HG02623 (cell line): ENCODE measurements around the gene COL8A1.
"Not testable (repeated sequence)": the region's sequence is repeated elsewhere in the genome, so short reads cannot be mapped to it uniquely, and the experiment has no call there.

Experiments used
- ATAC-seq: cut with Tn5 transposase; IDR thresholded peaks from one replicate; pipeline ENCODE4 v1.9.1; 2021; ENCODE audit warnings: moderate library complexity; ENCODE audit not compliant: unreplicated experiment

Gene COL8A1

GRCh38 chr3:99638167-99638948, at the start of gene COL8A1:
COL8A1 (plus strand) TSS chr3:99638594; CDS start chr3:99790683, 152,089 bp downstream.
- no peak for ATAC-seq

DNA sequence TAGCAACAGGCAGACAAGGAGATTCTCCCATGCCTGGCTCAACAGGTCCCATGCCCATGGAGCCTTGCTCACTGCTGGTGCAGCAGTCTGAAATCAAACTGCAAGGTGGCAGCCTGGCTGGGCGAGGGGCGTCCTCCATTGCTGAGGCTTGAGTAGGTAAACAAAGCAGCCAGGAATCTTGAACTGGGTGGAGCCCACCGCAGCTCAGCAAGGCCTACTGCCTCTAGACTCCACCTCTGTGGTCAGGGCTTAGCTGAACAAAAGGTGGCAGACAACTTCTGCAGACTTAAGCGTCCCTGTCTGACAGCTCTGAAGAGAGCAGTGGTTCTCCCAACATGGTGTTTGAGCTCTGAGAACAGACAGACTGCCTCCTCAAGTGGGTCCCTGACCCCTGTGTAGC, 49.2 kb upstream of the COL8A1 start:
- ATAC-seq, result not testable (repeated sequence)

DNA sequence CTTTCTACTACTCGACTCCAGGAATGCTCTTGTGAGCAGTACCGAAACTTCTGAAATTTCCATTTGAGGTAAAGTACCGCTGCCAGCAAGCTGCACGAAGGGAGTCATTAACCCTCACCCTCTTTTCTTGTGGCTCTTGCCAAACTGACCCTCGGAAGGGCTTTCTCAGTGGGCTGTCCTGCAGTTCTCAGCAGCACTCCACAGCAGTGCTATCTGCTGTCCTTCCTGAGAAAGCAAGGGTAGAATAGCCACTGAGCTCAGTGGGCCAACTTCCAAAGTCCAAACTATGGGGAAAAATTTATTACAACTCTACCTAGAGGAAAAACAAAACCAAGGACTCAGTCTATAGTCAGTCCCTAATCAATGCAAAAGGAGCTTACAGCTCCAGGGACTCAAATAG, 38.5 kb upstream of the COL8A1 start:
- ATAC-seq, result no peak

GRCh38 chr3:99601515-99601914, 36.9 kb upstream of the COL8A1 start:
- ATAC-seq, result no peak

DNA sequence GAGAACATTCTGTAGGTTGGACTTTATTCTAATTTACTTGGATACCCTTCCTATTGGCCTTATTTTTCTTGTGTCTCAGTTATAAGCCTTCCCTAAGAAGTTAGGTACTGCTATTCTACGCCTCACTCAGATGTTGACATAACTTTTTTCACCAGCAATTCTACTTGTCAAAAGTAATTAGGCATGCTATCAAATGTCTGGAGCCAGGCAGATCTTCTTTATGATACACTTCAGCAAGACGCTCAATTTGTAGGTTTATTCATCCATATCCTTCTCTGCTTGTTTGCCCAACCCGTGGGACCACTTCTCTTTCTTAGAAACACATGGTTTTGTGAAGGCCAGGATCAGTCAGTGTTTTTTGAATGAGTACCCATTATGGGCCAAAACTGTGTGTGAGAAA, 36.2 kb upstream of the COL8A1 start:
- no peak for ATAC-seq

- peak; percentile 58 for ATAC-seq
Observed at GRCh38 chr3:99607151-99607550, 31.2 kb upstream of the COL8A1 start.

GRCh38 chr3:99614768-99615167, 23.6 kb upstream of the COL8A1 start:
- ATAC-seq, result no peak

- no peak for ATAC-seq
Observed at GRCh38 chr3:99620077-99620767, 18.2 kb upstream of the COL8A1 start.

DNA sequence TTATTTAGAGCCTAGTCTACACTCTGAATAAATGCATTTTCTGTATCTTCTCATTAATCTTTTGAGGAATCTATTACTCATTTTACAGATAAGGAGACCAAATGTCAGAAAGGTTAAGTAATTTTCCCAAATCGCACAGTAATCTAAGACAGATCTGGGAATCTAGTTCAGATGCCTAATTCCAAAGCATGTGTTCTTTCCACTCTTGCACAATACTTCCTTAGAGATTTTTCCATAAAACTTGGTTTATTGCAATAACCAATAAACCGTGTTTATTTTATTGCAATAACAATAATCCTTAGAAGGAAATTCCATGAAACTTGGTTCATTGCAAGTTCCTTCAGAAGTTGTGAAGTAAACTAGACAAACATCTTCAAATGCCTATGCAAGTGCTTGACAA, 17.4 kb upstream of the COL8A1 start:
- no peak for ATAC-seq

- peak; percentile 44 for ATAC-seq
Observed at GRCh38 chr3:99624496-99625236, 13.7 kb upstream of the COL8A1 start.

DNA sequence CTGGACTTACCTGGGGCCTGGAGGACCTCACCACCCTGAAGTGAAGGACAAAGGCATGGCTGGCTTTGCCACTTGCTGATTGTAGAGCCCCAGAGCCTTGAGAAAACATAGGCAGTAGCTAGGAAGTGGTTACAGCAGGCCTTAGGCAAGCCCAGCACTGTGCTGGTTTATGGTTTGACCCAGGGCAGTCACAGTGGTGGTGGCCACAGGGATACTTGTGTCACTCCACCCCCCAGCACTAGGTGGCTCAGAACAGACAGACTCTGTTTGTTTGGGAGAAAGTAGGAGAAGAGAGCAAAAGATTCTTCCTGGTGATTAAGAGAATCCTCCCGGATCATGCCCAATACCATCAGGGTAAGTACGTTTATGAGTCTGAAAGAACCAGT, 13.2 kb upstream of the COL8A1 start:
- ATAC-seq, result no peak

GRCh38 chr3:99625643-99626416, 12.6 kb upstream of the COL8A1 start:
- ATAC-seq, result no peak

- ATAC-seq, result peak; percentile 44
Observed at GRCh38 chr3:99626417-99626788, 12.0 kb upstream of the COL8A1 start.

DNA sequence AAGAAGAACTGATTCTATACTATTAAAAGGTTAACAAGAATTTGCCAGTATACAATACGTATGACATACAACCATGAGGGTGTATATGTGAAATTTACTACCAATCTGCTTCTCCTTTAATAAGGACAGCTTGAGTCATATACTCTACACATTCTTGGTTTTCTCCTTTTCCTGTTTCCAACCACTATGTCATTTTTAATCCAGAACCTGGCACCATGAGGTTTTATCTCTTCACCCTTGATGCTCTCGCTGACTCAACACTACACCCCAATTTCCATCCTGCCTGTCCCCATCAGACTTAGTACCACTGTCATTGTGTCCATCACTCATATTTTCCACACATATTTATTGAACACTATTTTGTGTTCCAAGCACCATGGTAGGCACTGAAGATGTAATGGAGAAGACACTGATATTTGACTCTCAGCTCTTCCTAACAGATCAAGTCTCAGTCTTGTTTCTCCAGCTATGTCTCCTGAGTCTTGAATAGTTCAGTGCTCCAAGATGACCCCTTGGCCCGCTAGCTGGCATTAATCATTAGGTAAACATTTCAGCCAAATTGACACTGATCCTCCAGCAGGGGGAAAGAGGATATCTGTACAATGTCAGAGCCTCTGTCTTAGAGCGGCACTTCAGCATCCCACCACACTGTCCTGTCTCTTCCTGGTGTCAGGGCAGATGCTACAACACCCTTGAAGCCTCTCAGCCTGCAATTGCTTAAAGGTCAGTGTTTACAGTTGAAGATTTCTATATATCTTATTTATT, 11.2 kb upstream of the COL8A1 start:
- ATAC-seq, result no peak

GRCh38 chr3:99630815-99631214, 7.6 kb upstream of the COL8A1 start:
- no peak for ATAC-seq

- ATAC-seq, result no peak
Observed at GRCh38 chr3:99633887-99634558, 4.4 kb upstream of the COL8A1 start.

- no peak for ATAC-seq
Observed at GRCh38 chr3:99634881-99635280, 3.5 kb upstream of the COL8A1 start.

- ATAC-seq, result no peak
Observed at GRCh38 chr3:99635348-99635747, 3.0 kb upstream of the COL8A1 start.

DNA sequence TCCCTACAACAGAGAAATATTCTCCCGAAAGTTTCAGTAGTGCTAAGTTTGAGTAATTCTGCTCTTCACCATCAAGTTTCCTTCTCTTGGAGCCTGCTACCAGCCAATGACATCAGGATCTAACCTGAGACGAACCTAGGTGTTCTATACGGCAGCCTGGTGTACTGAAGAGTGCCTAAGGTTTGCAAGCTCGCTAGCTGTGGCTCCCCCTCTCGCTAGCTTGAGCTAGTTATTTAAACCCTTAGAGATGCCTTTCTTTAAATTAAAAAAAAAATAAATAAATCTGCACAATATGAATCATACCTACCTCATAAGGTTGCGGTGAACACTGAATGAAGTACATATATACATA, 1.4 kb upstream of the COL8A1 start:
- no peak for ATAC-seq
